ENCODE results near the gene IPO9. TPM values are rescaled to one million over a fixed set of nuclear protein-coding genes. Genes with fewer than 3 reads are reported as not detected.

Gene IPO9
- total RNA-seq, 1 experiment from 2014 or later, result 80.6 TPM

GRCh38 chr1:201882665-201883132, 53.7 kb downstream of the IPO9 start:
- Histone ChIP-seq H3K9ac (ENCODE audit: low read length) (peak overlapping the region; percentile 54), H2AFZ (ENCODE audit: low read depth, low read length, poor library complexity, severe bottlenecking) (no peak overlapping the region), H3K79me2 (ENCODE audit: insufficient read depth, low read length) (no peaks in the 10 kb centered on the region), H3K36me3 (ENCODE audit: control insufficient read depth in 1 of 2, insufficient read depth in 2 of 2, low read length in 2 of 2) (no peaks in the 10 kb centered on the region), H3K9me3 (ENCODE audit: control insufficient read depth in 1 of 2, insufficient read depth in 1 of 2, low read depth in 1 of 2, low read length in 2 of 2) (no peaks in the 10 kb centered on the region), H3K27ac (ENCODE audit: low read depth, low read length) (peak overlapping the region; percentile 64), H3K4me1 (ENCODE audit: control insufficient read depth in 1 of 2, insufficient read depth in 2 of 2, low read length in 2 of 2) (peaks cover 37 to 56% of the 10 kb centered on the region in 2 experiments), H3K9me2 (ENCODE audit: insufficient read depth) (no peaks in the 10 kb centered on the region), H4K20me1 (ENCODE audit: insufficient read depth) (no peaks in the 10 kb centered on the region), H3K27me3 (ENCODE audit: insufficient read depth, low read length) (no peaks in the 10 kb centered on the region), H3K4me3 (replicated peaks in 1 of 2; ENCODE audit: low read depth in 1 of 2, low read length in 2 of 2) (peak overlapping the region in 1 of 2 experiments; percentile 23; a peak in 1 of 4 replicates), H3K4me2 (ENCODE audit: low read length) (peak overlapping the region; percentile 71)
- TF ChIP-seq ZNF274 (IDR thresholded peaks at IDR 0.05; ENCODE audit: low read depth, low read length) (no peak), YY1 (IDR thresholded peaks at IDR 0.05; ENCODE audit: extremely low read depth, insufficient replicate concordance, low read depth, low read length) (peak; percentile 18), POLR2A (IDR thresholded peaks at IDR 0.05; ENCODE audit: borderline replicate concordance, extremely low read depth, insufficient read depth, insufficient read length) (no peak), RAD21 (IDR thresholded peaks at IDR 0.05; ENCODE audit: low read depth) (no peak), SP1 (IDR thresholded peaks at IDR 0.05; ENCODE audit: low read depth) (no peak), SRF (IDR thresholded peaks at IDR 0.05; ENCODE audit: low read depth) (no peak), TCF7L2 (IDR thresholded peaks at IDR 0.05; ENCODE audit: borderline replicate concordance, extremely low read depth, insufficient read depth, insufficient read length) (no peak), JUND (IDR thresholded peaks at IDR 0.05) (no peak), EZH2 (IDR thresholded peaks at IDR 0.05) (no peak), POLR2AphosphoS5 (IDR thresholded peaks at IDR 0.05; ENCODE audit: low read depth, low read length) (peak; percentile 68), CEBPB (IDR thresholded peaks at IDR 0.05; ENCODE audit: low read depth) (no peak), CBX3 (IDR thresholded peaks at IDR 0.05; ENCODE audit: low read depth) (no peak), ZBTB33 (IDR thresholded peaks at IDR 0.05; ENCODE audit: extremely low read depth, insufficient replicate concordance, low read length) (peak; percentile 37), EZH2phosphoT487 (IDR thresholded peaks at IDR 0.05; ENCODE audit: borderline replicate concordance) (no peak), ZFX (IDR thresholded peaks at IDR 0.05) (no peak), SIN3A (IDR thresholded peaks at IDR 0.05; ENCODE audit: low read depth) (no peak), ELF1 (IDR thresholded peaks at IDR 0.05; ENCODE audit: borderline replicate concordance, low read depth) (no peak)
- TF ChIP-seq, protein P1, sequence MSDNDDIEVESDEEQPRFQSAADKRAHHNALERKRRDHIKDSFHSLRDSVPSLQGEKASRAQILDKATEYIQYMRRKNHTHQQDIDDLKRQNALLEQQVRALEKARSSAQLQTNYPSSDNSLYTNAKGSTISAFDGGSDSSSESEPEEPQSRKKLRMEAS (IDR thresholded peaks at IDR 0.05), result no peak
- TF ChIP-seq, protein P2, sequence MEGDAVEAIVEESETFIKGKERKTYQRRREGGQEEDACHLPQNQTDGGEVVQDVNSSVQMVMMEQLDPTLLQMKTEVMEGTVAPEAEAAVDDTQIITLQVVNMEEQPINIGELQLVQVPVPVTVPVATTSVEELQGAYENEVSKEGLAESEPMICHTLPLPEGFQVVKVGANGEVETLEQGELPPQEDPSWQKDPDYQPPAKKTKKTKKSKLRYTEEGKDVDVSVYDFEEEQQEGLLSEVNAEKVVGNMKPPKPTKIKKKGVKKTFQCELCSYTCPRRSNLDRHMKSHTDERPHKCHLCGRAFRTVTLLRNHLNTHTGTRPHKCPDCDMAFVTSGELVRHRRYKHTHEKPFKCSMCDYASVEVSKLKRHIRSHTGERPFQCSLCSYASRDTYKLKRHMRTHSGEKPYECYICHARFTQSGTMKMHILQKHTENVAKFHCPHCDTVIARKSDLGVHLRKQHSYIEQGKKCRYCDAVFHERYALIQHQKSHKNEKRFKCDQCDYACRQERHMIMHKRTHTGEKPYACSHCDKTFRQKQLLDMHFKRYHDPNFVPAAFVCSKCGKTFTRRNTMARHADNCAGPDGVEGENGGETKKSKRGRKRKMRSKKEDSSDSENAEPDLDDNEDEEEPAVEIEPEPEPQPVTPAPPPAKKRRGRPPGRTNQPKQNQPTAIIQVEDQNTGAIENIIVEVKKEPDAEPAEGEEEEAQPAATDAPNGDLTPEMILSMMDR (IDR thresholded peaks at IDR 0.05 in 2 of 3, conservative IDR thresholded peaks at IDR 0.05 in 1 of 3; ENCODE audit: borderline replicate concordance in 1 of 3, insufficient read depth in 1 of 3, low read depth in 2 of 3, low read length in 2 of 3), result peak in 2 of 3 experiments; percentile 38 to 43; a peak in 4 of 6 replicates
- intact Hi-C loops (cut with micrococcal nuclease), result no loop called here
- no TSS peak for BruUV-seq (replicated peaks)
- DNase-seq (ENCODE audit: low read depth, low spot score), result peak; percentile 71
- POLR2A ChIA-PET, result interaction anchor here (1.0 to 2.0 kb wide), 5 partner anchors 13 to 168 kb away, joined by 3 to 9 read pairs (median 5); partner anchors contain the start of gene ELF3
- ATAC-seq, result peak; percentile 67
- CTCF ChIA-PET, result interaction anchor here (0.8 to 4.2 kb wide), 7 partner anchors 8 to 322 kb away, joined by 3 to 27 read pairs (median 3); partner anchors contain the start of gene IPO9
- RAD21 ChIA-PET (ENCODE audit: low non-redundant PET in 1 of 2, low total read pairs in 2 of 2, uncharacterized antibody in 2 of 2, unreplicated experiment in 2 of 2), result interaction anchor here in 1 of 2 experiments (0.9 kb wide), 1 partner anchor 91 kb away, joined by 5 read pairs; no protein-coding TSS in a partner anchor
